Ascending aorta (tissue), 2 donors: Measurements from ENCODE around the gene GIGYF1. TPM values are rescaled to one million over a fixed set of nuclear protein-coding genes. Genes with fewer than 3 reads are reported as not detected.

ENCODE experiments used
- DNase-seq, 2 donors: peaks; one replicate each; pipeline ENCODE4 v3.0.0-alpha.2; 2019; ENCODE audit warnings: low spot score in 2 of 2
- H3K27ac ChIP-seq, 2 donors: fragments of 200-600 bp; sonication (generic); one replicate each; pipeline ENCODE4 v1.5.1; 2016 to 2017; ENCODE audit warnings: mild to moderate bottlenecking in 1 of 2
- H3K27me3 ChIP-seq: fragments of 200-600 bp; sonication (generic); one replicate; pipeline ENCODE4 v1.5.1; 2017
- H3K36me3 ChIP-seq, 2 donors: fragments of 200-600 bp; sonication (generic); one replicate each; pipeline ENCODE4 v1.5.1; 2016
- H3K4me1 ChIP-seq, 2 donors: fragments of 200-600 bp; sonication (generic); one replicate each; pipeline ENCODE4 v1.5.1; 2016 to 2017; ENCODE audit warnings: mild to moderate bottlenecking in 1 of 2
- H3K4me3 ChIP-seq, 2 donors: fragments of 200-600 bp; sonication (generic); one replicate each; pipeline ENCODE4 v1.5.1; 2016 to 2017; ENCODE audit warnings: mild to moderate bottlenecking in 1 of 2
- H3K9me3 ChIP-seq, 2 donors: fragments of 200-600 bp; sonication (generic); one replicate each; pipeline ENCODE4 v1.5.1; 2016
- intact Hi-C: fragments of 100-400 bp; cut with DNase I; formaldehyde crosslinking; loops from one replicate; pipeline ENCODE4 v1.15.1; 2023
- total RNA-seq: library from RNA; depleted of rRNA; stranded (reverse); fragments of >200 nt; gene quantifications from one replicate; pipeline ENCODE4 v1.1.0, GENCODE V29; 2016
- TF ChIP-seq, protein P1 (sequence below), 3 experiments: fragments of 200-600 bp in 2 of 3; fragments of 450-650 bp in 1 of 3; sonication (generic) in 2 of 3; IDR thresholded peaks; one replicate each; pipeline ENCODE4 v1.5.1; 2016 to 2019; ENCODE audit warnings: antibody characterized with exemption in 3 of 3, mild to moderate bottlenecking in 1 of 3, moderate library complexity in 1 of 3

The GIGYF1 gene
- total RNA-seq, 1 donor from 2014 or later: 31.1 TPM

GRCh38 chr7:100714725-100715124 lies 20.7 kb upstream of the GIGYF1 start:
- Histone ChIP-seq H3K9me3 (no peaks in the 10 kb centered on the region), H3K27me3 (peaks cover 4% of the 10 kb centered on the region), H3K4me1 (no peaks in the 10 kb centered on the region), H3K4me3 (no peak overlapping the region), H3K36me3 (no peaks in the 10 kb centered on the region), H3K27ac (no peak overlapping the region)
- DNase-seq: no peak
- TF ChIP-seq, protein P1, sequence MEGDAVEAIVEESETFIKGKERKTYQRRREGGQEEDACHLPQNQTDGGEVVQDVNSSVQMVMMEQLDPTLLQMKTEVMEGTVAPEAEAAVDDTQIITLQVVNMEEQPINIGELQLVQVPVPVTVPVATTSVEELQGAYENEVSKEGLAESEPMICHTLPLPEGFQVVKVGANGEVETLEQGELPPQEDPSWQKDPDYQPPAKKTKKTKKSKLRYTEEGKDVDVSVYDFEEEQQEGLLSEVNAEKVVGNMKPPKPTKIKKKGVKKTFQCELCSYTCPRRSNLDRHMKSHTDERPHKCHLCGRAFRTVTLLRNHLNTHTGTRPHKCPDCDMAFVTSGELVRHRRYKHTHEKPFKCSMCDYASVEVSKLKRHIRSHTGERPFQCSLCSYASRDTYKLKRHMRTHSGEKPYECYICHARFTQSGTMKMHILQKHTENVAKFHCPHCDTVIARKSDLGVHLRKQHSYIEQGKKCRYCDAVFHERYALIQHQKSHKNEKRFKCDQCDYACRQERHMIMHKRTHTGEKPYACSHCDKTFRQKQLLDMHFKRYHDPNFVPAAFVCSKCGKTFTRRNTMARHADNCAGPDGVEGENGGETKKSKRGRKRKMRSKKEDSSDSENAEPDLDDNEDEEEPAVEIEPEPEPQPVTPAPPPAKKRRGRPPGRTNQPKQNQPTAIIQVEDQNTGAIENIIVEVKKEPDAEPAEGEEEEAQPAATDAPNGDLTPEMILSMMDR (IDR thresholded peaks at IDR 0.05): no peak
- intact Hi-C loops: no loop called here

- Histone ChIP-seq H3K4me1 (peaks cover 7 to 10% of the 10 kb centered on the region in 2 donors), H3K36me3 (no peaks in the 10 kb centered on the region), H3K27ac (no peak overlapping the region), H3K9me3 (no peaks in the 10 kb centered on the region), H3K27me3 (no peaks in the 10 kb centered on the region), H3K4me3 (no peak overlapping the region)
- intact Hi-C loops: no loop called here
- TF ChIP-seq, protein P1 (IDR thresholded peaks at IDR 0.05): no peak
- DNase-seq: no peak
Observed at GRCh38 chr7:100711369-100711768, 17.3 kb upstream of the GIGYF1 start.

DNA sequence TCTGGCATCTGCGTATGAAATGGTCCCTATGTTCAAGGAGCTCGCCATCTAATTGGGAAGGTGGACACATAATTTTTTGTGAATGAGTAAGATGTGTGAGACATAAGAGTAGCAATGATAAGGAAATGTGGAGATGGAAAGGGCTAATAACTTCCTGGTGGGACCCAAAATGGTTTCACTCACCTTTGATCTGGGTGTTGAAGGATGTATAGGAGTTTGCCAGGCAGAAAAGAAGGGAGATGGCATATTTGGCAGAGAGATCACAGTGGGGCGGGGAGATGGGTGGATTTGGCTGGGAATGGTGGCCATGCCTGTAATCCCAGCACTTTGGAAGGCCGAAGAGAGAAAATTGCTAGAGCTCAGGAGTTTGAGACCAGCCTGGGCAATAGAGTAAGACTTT lies 16.4 kb upstream of the GIGYF1 start:
- no peak for DNase-seq
- Histone ChIP-seq H3K4me1 (peaks cover 7 to 10% of the 10 kb centered on the region in 2 donors), H3K9me3 (no peaks in the 10 kb centered on the region), H3K27ac (no peak overlapping the region), H3K4me3 (no peak overlapping the region), H3K27me3 (no peaks in the 10 kb centered on the region), H3K36me3 (no peaks in the 10 kb centered on the region)
- intact Hi-C loops: no loop called here
- TF ChIP-seq, protein P1 (IDR thresholded peaks at IDR 0.05): no peak

DNA sequence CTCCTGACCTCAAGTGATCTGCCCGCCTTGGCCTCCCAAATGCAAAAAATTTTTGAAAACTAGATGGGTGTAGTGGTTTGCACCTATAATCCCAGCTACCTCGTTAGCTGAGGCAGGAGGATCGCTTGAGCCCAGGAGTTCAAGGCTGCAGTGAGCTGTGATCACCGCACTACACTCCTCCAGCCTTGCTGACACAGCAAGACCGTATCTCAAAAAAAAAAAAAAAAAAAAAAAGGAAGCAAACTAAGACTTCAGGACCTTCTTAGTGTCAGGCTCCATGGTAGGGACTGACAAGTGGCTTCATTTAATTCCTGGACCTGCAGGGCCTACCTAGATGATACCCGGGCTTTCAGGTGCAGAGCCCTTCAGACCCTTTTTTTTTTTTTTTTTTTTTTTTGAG lies 14.3 kb upstream of the GIGYF1 start:
- no peak overlapping the region for H3K27ac ChIP-seq
- no peak overlapping the region for H3K4me3 ChIP-seq
- H3K9me3 ChIP-seq: no peaks in the 10 kb centered on the region
- H3K27me3 ChIP-seq: no peaks in the 10 kb centered on the region
- H3K4me1 ChIP-seq: peaks cover 7 to 10% of the 10 kb centered on the region in 2 donors
- intact Hi-C loops: loop anchor here (5.0 to 10.0 kb wide), 3 partner anchors 129 to 536 kb away; partner anchors contain the start of gene FIS1
- H3K36me3 ChIP-seq: no peaks in the 10 kb centered on the region
- TF ChIP-seq, protein P1 (IDR thresholded peaks at IDR 0.05): no peak
- DNase-seq: no peak

- peak overlapping the region; percentile 89 to 99 for H3K4me3 ChIP-seq
- H3K4me1 ChIP-seq: peaks cover 7 to 10% of the 10 kb centered on the region in 2 donors
- H3K27ac ChIP-seq: no peak overlapping the region
- DNase-seq: no peak
- no peaks in the 10 kb centered on the region for H3K36me3 ChIP-seq
- TF ChIP-seq, protein P1 (IDR thresholded peaks at IDR 0.05): no peak
- intact Hi-C loops: loop anchor here (1.0 to 10.0 kb wide), 4 partner anchors 120 to 538 kb away; partner anchors contain the start of genes FBXO24, FIS1 and LRCH4
- no peaks in the 10 kb centered on the region for H3K9me3 ChIP-seq
- no peaks in the 10 kb centered on the region for H3K27me3 ChIP-seq
Observed at GRCh38 chr7:100706672-100707311, 12.7 kb upstream of the GIGYF1 start.
